H1 (cell line): ENCODE data around the gene UTP25. TPM values are rescaled to one million over a fixed set of nuclear protein-coding genes. Genes with fewer than 3 reads are reported as not detected.

Source experiments
- CTCF ChIA-PET: fragments of 300-600 bp; sonication (Branson Sonifier 250); formaldehyde crosslinking; loops from one replicate; lab custom pipeline; 2021; ENCODE audit not compliant: partially characterized antibody; lab: Charles Lee
- POLR2A ChIA-PET: fragments of 300-600 bp; sonication (Branson Sonifier 250); formaldehyde crosslinking; loops from one replicate; lab custom pipeline; 2021; ENCODE audit warnings: inconsistent platforms; ENCODE audit not compliant: partially characterized antibody; lab: Charles Lee
- DNase-seq, 2 experiments: peaks; one replicate each; pipeline versions ENCODE4 v3.0.0 to v3.0.0-alpha.2; 2010 to 2022; ENCODE audit warnings: low spot score in 2 of 2, low read depth in 1 of 2, mixed read lengths in 1 of 2
- FAIRE-seq: peaks from 2 replicates; lab custom pipeline; 2011; peaks lifted over from hg19 to GRCh38; lab: Jason Lieb, UNC
- H2AFZ ChIP-seq: 2 replicates; pipeline ENCODE4 v1.8.1; 2012; ENCODE audit warnings: low read length, inconsistent platforms
- H2AK5ac ChIP-seq: 2 replicates; pipeline ENCODE4 v1.6.1; 2013; ENCODE audit warnings: low read depth, low read length
- H2BK120ac ChIP-seq: replicated peaks from 2 replicates; pipeline ENCODE3; 2013; ENCODE audit warnings: low read depth, low read length, inconsistent platforms
- H2BK12ac ChIP-seq: 2 replicates; pipeline ENCODE4 v1.6.1; 2013; ENCODE audit warnings: low read depth, low read length
- H2BK15ac ChIP-seq: 2 replicates; pipeline ENCODE4 v1.6.1; 2013; ENCODE audit warnings: low read length
- H2BK20ac ChIP-seq: 2 replicates; pipeline ENCODE4 v1.6.1; 2013; ENCODE audit warnings: low read length
- H2BK5ac ChIP-seq: 2 replicates; pipeline ENCODE4 v1.6.1; 2013; ENCODE audit warnings: low read depth, low read length
- H3K14ac ChIP-seq: 2 replicates; pipeline ENCODE4 v1.6.1; 2013; ENCODE audit warnings: inconsistent platforms; ENCODE audit not compliant: insufficient read length
- H3K18ac ChIP-seq: 2 replicates; pipeline ENCODE4 v1.6.1; 2013; ENCODE audit warnings: low read length; ENCODE audit errors: extremely low read depth
- H3K23ac ChIP-seq: 2 replicates; pipeline ENCODE4 v1.6.1; 2013; ENCODE audit warnings: inconsistent platforms; ENCODE audit not compliant: insufficient read length
- H3K23me2 ChIP-seq: 2 replicates; pipeline ENCODE4 v1.6.1; 2013; ENCODE audit warnings: low read depth, low read length
- H3K27ac ChIP-seq: 2 replicates; pipeline ENCODE4 v1.6.1; 2011; ENCODE audit warnings: low read depth, low read length, inconsistent platforms
- H3K27me3 ChIP-seq, 4 experiments: replicated peaks in 1 of 4; 1 replicate in 1 of 4; 2 replicates in 3 of 4; pipeline versions ENCODE4 v1.6.1 to v1.8.1; 2011 to 2013; ENCODE audit warnings: low read length in 3 of 4, mild to moderate bottlenecking in 3 of 4, inconsistent platforms in 2 of 4, mixed read lengths in 2 of 4, moderate library complexity in 1 of 4; ENCODE audit not compliant: control insufficient read depth in 3 of 4, insufficient read depth in 3 of 4; ENCODE audit errors: extremely low read depth in 1 of 4
- H3K36me3 ChIP-seq, 4 experiments: 2 replicates each; pipeline versions ENCODE4 v1.6.1 to v1.8.1; 2011 to 2013; ENCODE audit warnings: mild to moderate bottlenecking in 4 of 4, low read length in 3 of 4, moderate library complexity in 2 of 4, control low read depth in 1 of 4, inconsistent platforms in 1 of 4; ENCODE audit not compliant: insufficient read depth in 4 of 4, control insufficient read depth in 2 of 4
- H3K4ac ChIP-seq: replicated peaks from 2 replicates; pipeline ENCODE3; 2013; ENCODE audit warnings: low read length, low read depth, mixed read lengths, inconsistent platforms; ENCODE audit not compliant: insufficient read length
- H3K4me1 ChIP-seq, 4 experiments: replicated peaks in 1 of 4; 1 replicate in 1 of 4; 2 replicates in 3 of 4; pipeline versions ENCODE4 v1.6.1 to v1.8.1; 2011 to 2013; ENCODE audit warnings: low read length in 3 of 4, inconsistent platforms in 2 of 4, mixed read lengths in 1 of 4; ENCODE audit not compliant: insufficient read depth in 4 of 4, control insufficient read depth in 3 of 4
- H3K4me2 ChIP-seq, 2 experiments: 2 replicates each; pipeline versions ENCODE4 v1.6.1 to v1.8.1; 2011 to 2013; ENCODE audit warnings: low read depth in 2 of 2, low read length in 2 of 2, control low read depth in 1 of 2, inconsistent platforms in 1 of 2, mild to moderate bottlenecking in 1 of 2; ENCODE audit not compliant: insufficient read depth in 1 of 2
- H3K4me3 ChIP-seq, 4 experiments: fragments of 200-600, 300-600 bp in 1 of 4; sonication (generic), shearing (Covaris generic), sonication (Bioruptor Twin) in 1 of 4; 2 replicates each; pipeline versions ENCODE4 v1.5.1 to v1.8.1; 2011 to 2016; ENCODE audit warnings: low read length in 4 of 4, low read depth in 3 of 4, control low read depth in 2 of 4, inconsistent platforms in 2 of 4, mild to moderate bottlenecking in 2 of 4, mixed read lengths in 1 of 4, moderate library complexity in 1 of 4; ENCODE audit not compliant: insufficient read depth in 2 of 4; ENCODE audit errors: extremely low read depth in 1 of 4
- H3K56ac ChIP-seq: replicated peaks from 2 replicates; pipeline ENCODE3; 2013; ENCODE audit warnings: low read depth, mild to moderate bottlenecking, mixed read lengths, low read length, inconsistent platforms; ENCODE audit not compliant: insufficient read length
- H3K79me1 ChIP-seq: 2 replicates; pipeline ENCODE4 v1.6.1; 2013; ENCODE audit warnings: low read depth, low read length, control low read depth
- H3K79me2 ChIP-seq, 2 experiments: 2 replicates each; pipeline versions ENCODE4 v1.6.1 to v1.8.1; 2012 to 2013; ENCODE audit warnings: low read length in 2 of 2, mild to moderate bottlenecking in 2 of 2, inconsistent platforms in 1 of 2; ENCODE audit not compliant: insufficient read depth in 2 of 2, control insufficient read depth in 1 of 2
- H3K9ac ChIP-seq, 4 experiments: replicated peaks in 1 of 4; 1 replicate in 1 of 4; 2 replicates in 3 of 4; pipeline versions ENCODE4 v1.6.1 to v1.8.1; 2011 to 2013; ENCODE audit warnings: low read depth in 3 of 4, low read length in 3 of 4, control low read depth in 2 of 4, mild to moderate bottlenecking in 2 of 4, moderate library complexity in 2 of 4, inconsistent platforms in 1 of 4; ENCODE audit errors: extremely low read depth in 1 of 4
- H3K9me3 ChIP-seq, 2 experiments: 2 replicates each; pipeline versions ENCODE4 v1.6.1 to v1.8.1; 2012 to 2013; ENCODE audit warnings: mild to moderate bottlenecking in 2 of 2, moderate library complexity in 2 of 2, control low read depth in 1 of 2, inconsistent platforms in 1 of 2, low read depth in 1 of 2, low read length in 1 of 2, mixed read lengths in 1 of 2; ENCODE audit not compliant: insufficient read depth in 2 of 2
- H4K20me1 ChIP-seq, 2 experiments: replicated peaks in 1 of 2; 2 replicates each; pipeline versions ENCODE3 to v1.8.1; 2011 to 2013; ENCODE audit warnings: inconsistent platforms in 2 of 2, low read length in 2 of 2, mild to moderate bottlenecking in 1 of 2; ENCODE audit not compliant: insufficient read depth in 2 of 2, control insufficient read depth in 1 of 2
- H4K5ac ChIP-seq: 2 replicates; pipeline ENCODE4 v1.6.1; 2013; ENCODE audit warnings: low read length, low read depth, mixed read lengths, inconsistent platforms; ENCODE audit not compliant: insufficient read length
- H4K8ac ChIP-seq: 2 replicates; pipeline ENCODE4 v1.8.0; 2013; ENCODE audit warnings: mild to moderate bottlenecking, moderate library complexity, low read length, inconsistent platforms; ENCODE audit not compliant: insufficient read depth; ENCODE audit errors: extremely low read depth
- H4K91ac ChIP-seq: replicated peaks from 2 replicates; pipeline ENCODE3; 2013; ENCODE audit warnings: low read length, mixed read lengths, inconsistent platforms; ENCODE audit not compliant: insufficient read length
- SRF ChIP-seq: IDR thresholded peaks from 2 replicates; pipeline ENCODE4 v1.6.1; 2011; ENCODE audit warnings: mild to moderate bottlenecking, low read depth, low read length, moderate library complexity
- WGBS, 2 experiments: shearing (Covaris generic) in 1 of 2; methylation state at CpG; one replicate each; pipeline versions ENCODE4 v1.1.6 to v1.1.7; 2013 to 2015; ENCODE audit warnings: low lambda C conversion rate in 2 of 2, mixed read lengths in 2 of 2, inconsistent platforms in 1 of 2, low coverage in 1 of 2, missing lambda C conversion rate in 1 of 2; ENCODE audit not compliant: insufficient replicate concordance in 2 of 2, insufficient coverage in 1 of 2, insufficient read length in 1 of 2; ENCODE audit errors: extremely low coverage in 1 of 2, missing lambda C conversion rate in 1 of 2; 5-methylcytosine and 5-hydroxymethylcytosine counted together
- polyA plus RNA-seq, 7 experiments: library from polyadenylated mRNA; depleted of rRNA in 3 of 7; stranded (reverse) in 5 of 7; unstranded in 2 of 7; fragments of >200 nt in 5 of 7; fragments of 200-250 nt in 2 of 7; gene quantifications; 1 replicate in 5 of 7; 2 replicates in 1 of 7; 4 replicates in 1 of 7; pipeline versions ENCODE4 v1.2.1 to v1.2.3, GENCODE V29; 2011 to 2013; ENCODE audit warnings: missing spikeins in 2 of 7, mixed read lengths in 2 of 7
- total RNA-seq: library from RNA; stranded (reverse); fragmentation: NEBNext Ultra II Directional; extraction: Animal tissue kit (Norgen Biotek cat#: 25700); gene quantifications from 2 replicates; pipeline ENCODE4 v1.2.1, GENCODE V29; 2021
- TF ChIP-seq, protein P1 (sequence below): IDR thresholded peaks from 2 replicates; pipeline ENCODE4 v1.6.1; 2012; ENCODE audit warnings: low read length, inconsistent platforms

Gene UTP25
- total and polyA plus RNA-seq, 2 of the 8 experiments (the other 6 are each of a cell fraction or from before 2014, with no cell fraction given): 4.0 to 7.6 TPM

DNA sequence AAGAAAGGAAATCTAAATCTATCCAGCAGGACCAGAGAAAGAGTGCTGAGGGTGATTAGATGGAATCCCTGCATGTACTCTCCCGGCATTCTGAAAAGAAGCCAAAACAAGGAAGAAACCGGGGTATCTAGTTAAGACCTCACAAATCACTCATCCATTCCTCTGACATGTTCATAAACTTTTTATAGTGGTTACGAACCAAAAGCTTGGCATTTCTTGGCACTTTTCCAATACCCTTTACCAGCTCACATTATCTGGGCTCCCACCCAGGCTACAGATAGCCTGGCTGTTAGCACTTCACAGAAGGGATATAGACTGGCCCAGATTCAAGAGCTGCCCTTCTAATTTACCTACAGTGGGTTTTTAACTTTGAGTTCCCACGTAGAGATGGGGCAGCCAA, 41.6 kb upstream of the UTP25 start:
- peaks cover 0 to 6% of the 10 kb centered on the region in 2 experiments; a peak in 1 of 4 replicates for H3K79me2 ChIP-seq
- peaks cover 2 to 9% (median 5%) of the 10 kb centered on the region in 4 experiments; a peak in 6 of 8 replicates for H3K36me3 ChIP-seq
- peaks cover 0 to 6% (median 2%) of the 10 kb centered on the region in 4 experiments; a peak in 2 of 7 replicates for H3K4me1 ChIP-seq
- no peak overlapping the region for H2BK15ac ChIP-seq
- H3K4ac ChIP-seq: no peak overlapping the region
- H3K9ac ChIP-seq: no peak overlapping the region
- DNase-seq: no peak
- TF ChIP-seq SRF: no peak
- TF ChIP-seq, protein P1, sequence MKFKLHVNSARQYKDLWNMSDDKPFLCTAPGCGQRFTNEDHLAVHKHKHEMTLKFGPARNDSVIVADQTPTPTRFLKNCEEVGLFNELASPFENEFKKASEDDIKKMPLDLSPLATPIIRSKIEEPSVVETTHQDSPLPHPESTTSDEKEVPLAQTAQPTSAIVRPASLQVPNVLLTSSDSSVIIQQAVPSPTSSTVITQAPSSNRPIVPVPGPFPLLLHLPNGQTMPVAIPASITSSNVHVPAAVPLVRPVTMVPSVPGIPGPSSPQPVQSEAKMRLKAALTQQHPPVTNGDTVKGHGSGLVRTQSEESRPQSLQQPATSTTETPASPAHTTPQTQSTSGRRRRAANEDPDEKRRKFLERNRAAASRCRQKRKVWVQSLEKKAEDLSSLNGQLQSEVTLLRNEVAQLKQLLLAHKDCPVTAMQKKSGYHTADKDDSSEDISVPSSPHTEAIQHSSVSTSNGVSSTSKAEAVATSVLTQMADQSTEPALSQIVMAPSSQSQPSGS: no peak
- no peak overlapping the region for H3K27ac ChIP-seq
- no peak overlapping the region for H4K91ac ChIP-seq
- H3K23me2 ChIP-seq: peaks cover 6% of the 10 kb centered on the region
- no peak overlapping the region for H2BK5ac ChIP-seq
- no peak for FAIRE-seq
- no peaks in the 10 kb centered on the region; the same call in 1 of the 2 replicates for H3K79me1 ChIP-seq
- no peak overlapping the region for H2BK20ac ChIP-seq
- H2AK5ac ChIP-seq: no peak overlapping the region
- no peaks in the 10 kb centered on the region for H4K20me1 ChIP-seq
- 76% methylated on average over 4 of the region's 4 CpGs; no CpG with 5 or more reads in 1 of the 2 experiments for WGBS, 2 experiments
- H3K14ac ChIP-seq: no peak overlapping the region
- H4K5ac ChIP-seq: no peak overlapping the region
- no peak overlapping the region for H4K8ac ChIP-seq
- H3K4me3 ChIP-seq: no peak overlapping the region
- H3K4me2 ChIP-seq: no peak overlapping the region
- no peaks in the 10 kb centered on the region for H3K9me3 ChIP-seq
- H3K18ac ChIP-seq: no peak overlapping the region
- ChIA-PET POLR2A (no interaction called here), CTCF (interaction anchor here (1.5 to 2.7 kb wide), 3 partner anchors 33 to 42 kb away, joined by 4 to 13 read pairs (median 8); partner anchors contain the start of gene UTP25)
- no peak overlapping the region for H2AFZ ChIP-seq
- H3K27me3 ChIP-seq: no peaks in the 10 kb centered on the region
- no peak overlapping the region for H2BK120ac ChIP-seq
- no peak overlapping the region for H3K23ac ChIP-seq
- no peak overlapping the region for H2BK12ac ChIP-seq
- no peak overlapping the region for H3K56ac ChIP-seq
